WTC11 (cell line): ENCODE measurements around the gene HLA-G. TPM values are rescaled to one million over a fixed set of nuclear protein-coding genes. Genes with fewer than 3 reads are reported as not detected.

ENCODE experiments used
- ATAC-seq: fragments of 200-7000 bp; cut with Tn5 transposase; 2 replicates; pipeline ENCODE4 v1.10.0; 2021; ENCODE audit warnings: mild to moderate bottlenecking, moderate library complexity
- CTCF ChIA-PET: fragments of 300-600 bp; sonication (Branson Sonifier 250); formaldehyde crosslinking; loops from one replicate; lab custom pipeline; 2021; ENCODE audit warnings: antibody characterized with exemption; lab: Charles Lee
- POLR2A ChIA-PET: fragments of 350-600 bp; sonication (Branson Sonifier 250); formaldehyde crosslinking; loops from one replicate; lab custom pipeline; 2021; ENCODE audit warnings: antibody characterized with exemption; lab: Charles Lee
- DNase-seq: peaks from one replicate; pipeline ENCODE4 v3.0.0; 2021; ENCODE audit warnings: low spot score
- H3K27ac Mint-ChIP-seq: 2 replicates; pipeline ENCODE4 v1.8.0; 2021; ENCODE audit warnings: mixed read lengths
- H3K27me3 Mint-ChIP-seq: 2 replicates; pipeline ENCODE4 v1.8.0; 2021; ENCODE audit warnings: low read depth, mild to moderate bottlenecking, moderate library complexity, mixed read lengths
- H3K36me3 Mint-ChIP-seq: 2 replicates; pipeline ENCODE4 v1.8.0; 2021; ENCODE audit warnings: mixed read lengths
- H3K4me1 Mint-ChIP-seq: 2 replicates; pipeline ENCODE4 v1.8.0; 2022; ENCODE audit warnings: mixed read lengths
- H3K4me3 Mint-ChIP-seq: 2 replicates; pipeline ENCODE4 v1.8.0; 2021; ENCODE audit warnings: mild to moderate bottlenecking, moderate library complexity, mixed read lengths
- H3K9me3 Mint-ChIP-seq: 2 replicates; pipeline ENCODE4 v1.8.0; 2021; ENCODE audit warnings: mixed read lengths
- CBFB ChIP-seq: sonication (generic); formaldehyde crosslinking; IDR thresholded peaks from 2 replicates; pipeline ENCODE4 v1.8.1; 2022; ENCODE audit warnings: mild to moderate bottlenecking, low read depth, missing genetic modification reagents
- CREM ChIP-seq: sonication (generic); formaldehyde crosslinking; IDR thresholded peaks from 2 replicates; pipeline ENCODE4 v1.8.1; 2022; ENCODE audit warnings: mild to moderate bottlenecking, missing genetic modification reagents, moderate library complexity
- ELF4 ChIP-seq: sonication (generic); formaldehyde crosslinking; IDR thresholded peaks from 2 replicates; pipeline ENCODE4 v1.8.1; 2022; ENCODE audit warnings: low read depth, mild to moderate bottlenecking, moderate library complexity, missing genetic modification reagents
- FOXJ3 ChIP-seq: sonication (generic); formaldehyde crosslinking; IDR thresholded peaks from 2 replicates; pipeline ENCODE4 v1.9.0; 2021; ENCODE audit warnings: missing genetic modification reagents, mild to moderate bottlenecking, borderline replicate concordance
- FOXP4 ChIP-seq: sonication (generic); formaldehyde crosslinking; IDR thresholded peaks from 2 replicates; pipeline ENCODE4 v1.8.0; 2022; ENCODE audit warnings: mild to moderate bottlenecking, missing genetic modification reagents
- NFATC4 ChIP-seq: fragments of 250-450 bp; sonication (Bioruptor Pico); IDR thresholded peaks from 2 replicates; pipeline ENCODE4 v1.9.0; 2021; ENCODE audit warnings: mild to moderate bottlenecking
- NFYB ChIP-seq: sonication (generic); formaldehyde crosslinking; conservative IDR thresholded peaks from 2 replicates; pipeline ENCODE4 v1.8.0; 2022; ENCODE audit warnings: low read depth, missing genetic modification reagents
- OVOL2 ChIP-seq: fragments of 250-450 bp; sonication (Bioruptor Pico); IDR thresholded peaks from 2 replicates; pipeline ENCODE4 v1.9.0; 2021; ENCODE audit warnings: mild to moderate bottlenecking, borderline replicate concordance
- TEAD1 ChIP-seq: sonication (generic); formaldehyde crosslinking; IDR thresholded peaks from 2 replicates; pipeline ENCODE4 v1.8.0; 2022; ENCODE audit warnings: mild to moderate bottlenecking, missing genetic modification reagents
- TP53 ChIP-seq: sonication (generic); formaldehyde crosslinking; IDR thresholded peaks from 2 replicates; pipeline ENCODE4 v1.8.1; 2023; ENCODE audit warnings: mild to moderate bottlenecking, missing genetic modification reagents
- ZNF219 ChIP-seq: sonication (generic); formaldehyde crosslinking; IDR thresholded peaks from 2 replicates; pipeline ENCODE4 v1.8.0; 2023; ENCODE audit warnings: missing genetic modification reagents, mild to moderate bottlenecking, borderline replicate concordance
- ZNF423 ChIP-seq: fragments of 250-450 bp; sonication (Bioruptor Pico); IDR thresholded peaks from 2 replicates; pipeline ENCODE4 v2.1.2; 2022; ENCODE audit warnings: mild to moderate bottlenecking, moderate library complexity
- ZNF671 ChIP-seq: fragments of 250-450 bp; sonication (Bioruptor Pico); IDR thresholded peaks from 2 replicates; pipeline ENCODE4 v1.8.0; 2021; ENCODE audit warnings: mild to moderate bottlenecking
- total RNA-seq: library from RNA; stranded (reverse); gene quantifications from 3 replicates; pipeline ENCODE4 v1.2.3, GENCODE V29; 2021
- TF ChIP-seq, protein P1 (sequence below): sonication (generic); formaldehyde crosslinking; IDR thresholded peaks from 2 replicates; pipeline ENCODE4 v1.8.1; 2023; ENCODE audit warnings: mild to moderate bottlenecking, missing genetic modification reagents, moderate library complexity
- TF ChIP-seq, protein P2 (sequence below): sonication (generic); formaldehyde crosslinking; conservative IDR thresholded peaks from 2 replicates; pipeline ENCODE4 v1.8.1; 2022; ENCODE audit warnings: mild to moderate bottlenecking, missing genetic modification reagents
- TF ChIP-seq, protein P3 (sequence below): fragments of 250-450 bp; sonication (Bioruptor Pico); IDR thresholded peaks from 2 replicates; pipeline ENCODE4 v1.8.0; 2021; ENCODE audit warnings: mild to moderate bottlenecking
- TF ChIP-seq, protein P4 (sequence below): fragments of 250-450 bp; sonication (Bioruptor Pico); IDR thresholded peaks from 2 replicates; pipeline ENCODE4 v1.9.0; 2021; ENCODE audit warnings: mild to moderate bottlenecking
- TF ChIP-seq, protein P5 (sequence below): sonication (generic); formaldehyde crosslinking; IDR thresholded peaks from 2 replicates; pipeline ENCODE4 v1.8.1; 2022; ENCODE audit warnings: missing genetic modification reagents, borderline replicate concordance

The HLA-G gene
- total RNA-seq, 1 experiment from 2014 or later: 1.7 TPM

- CTCF ChIA-PET: no interaction called here
- TF ChIP-seq CREM (CRISPR knock-in tag) (no peak), FOXP4 (CRISPR knock-in tag) (no peak), ELF4 (CRISPR knock-in tag) (no peak), OVOL2 (CRISPR knock-in tag) (no peak), NFYB (CRISPR knock-in tag) (no peak), CBFB (CRISPR knock-in tag) (no peak), FOXJ3 (CRISPR knock-in tag) (no peak), NFATC4 (CRISPR knock-in tag) (no peak)
- TF ChIP-seq, protein P1, sequence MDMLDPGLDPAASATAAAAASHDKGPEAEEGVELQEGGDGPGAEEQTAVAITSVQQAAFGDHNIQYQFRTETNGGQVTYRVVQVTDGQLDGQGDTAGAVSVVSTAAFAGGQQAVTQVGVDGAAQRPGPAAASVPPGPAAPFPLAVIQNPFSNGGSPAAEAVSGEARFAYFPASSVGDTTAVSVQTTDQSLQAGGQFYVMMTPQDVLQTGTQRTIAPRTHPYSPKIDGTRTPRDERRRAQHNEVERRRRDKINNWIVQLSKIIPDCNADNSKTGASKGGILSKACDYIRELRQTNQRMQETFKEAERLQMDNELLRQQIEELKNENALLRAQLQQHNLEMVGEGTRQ: no peak
- TF ChIP-seq, protein P2, sequence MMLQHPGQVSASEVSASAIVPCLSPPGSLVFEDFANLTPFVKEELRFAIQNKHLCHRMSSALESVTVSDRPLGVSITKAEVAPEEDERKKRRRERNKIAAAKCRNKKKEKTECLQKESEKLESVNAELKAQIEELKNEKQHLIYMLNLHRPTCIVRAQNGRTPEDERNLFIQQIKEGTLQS (CRISPR knock-in tag): no peak
- TF ChIP-seq, protein P3, sequence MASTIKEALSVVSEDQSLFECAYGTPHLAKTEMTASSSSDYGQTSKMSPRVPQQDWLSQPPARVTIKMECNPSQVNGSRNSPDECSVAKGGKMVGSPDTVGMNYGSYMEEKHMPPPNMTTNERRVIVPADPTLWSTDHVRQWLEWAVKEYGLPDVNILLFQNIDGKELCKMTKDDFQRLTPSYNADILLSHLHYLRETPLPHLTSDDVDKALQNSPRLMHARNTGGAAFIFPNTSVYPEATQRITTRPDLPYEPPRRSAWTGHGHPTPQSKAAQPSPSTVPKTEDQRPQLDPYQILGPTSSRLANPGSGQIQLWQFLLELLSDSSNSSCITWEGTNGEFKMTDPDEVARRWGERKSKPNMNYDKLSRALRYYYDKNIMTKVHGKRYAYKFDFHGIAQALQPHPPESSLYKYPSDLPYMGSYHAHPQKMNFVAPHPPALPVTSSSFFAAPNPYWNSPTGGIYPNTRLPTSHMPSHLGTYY: no peak
- TF ChIP-seq, protein P4, sequence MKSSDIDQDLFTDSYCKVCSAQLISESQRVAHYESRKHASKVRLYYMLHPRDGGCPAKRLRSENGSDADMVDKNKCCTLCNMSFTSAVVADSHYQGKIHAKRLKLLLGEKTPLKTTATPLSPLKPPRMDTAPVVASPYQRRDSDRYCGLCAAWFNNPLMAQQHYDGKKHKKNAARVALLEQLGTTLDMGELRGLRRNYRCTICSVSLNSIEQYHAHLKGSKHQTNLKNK: no peak
- Mint-ChIP-seq H3K4me1 (peaks cover 18% of the 10 kb centered on the region), H3K36me3 (peaks cover 3% of the 10 kb centered on the region), H3K27ac (no peak overlapping the region), H3K9me3 (peaks cover 19% of the 10 kb centered on the region), H3K27me3 (peaks cover 17% of the 10 kb centered on the region), H3K4me3 (no peak overlapping the region)
- POLR2A ChIA-PET: no interaction called here
- no peak for DNase-seq
- no peak for ATAC-seq
Measured at GRCh38 chr6:29841030-29841429, 13.4 kb downstream of the HLA-G start.

DNA sequence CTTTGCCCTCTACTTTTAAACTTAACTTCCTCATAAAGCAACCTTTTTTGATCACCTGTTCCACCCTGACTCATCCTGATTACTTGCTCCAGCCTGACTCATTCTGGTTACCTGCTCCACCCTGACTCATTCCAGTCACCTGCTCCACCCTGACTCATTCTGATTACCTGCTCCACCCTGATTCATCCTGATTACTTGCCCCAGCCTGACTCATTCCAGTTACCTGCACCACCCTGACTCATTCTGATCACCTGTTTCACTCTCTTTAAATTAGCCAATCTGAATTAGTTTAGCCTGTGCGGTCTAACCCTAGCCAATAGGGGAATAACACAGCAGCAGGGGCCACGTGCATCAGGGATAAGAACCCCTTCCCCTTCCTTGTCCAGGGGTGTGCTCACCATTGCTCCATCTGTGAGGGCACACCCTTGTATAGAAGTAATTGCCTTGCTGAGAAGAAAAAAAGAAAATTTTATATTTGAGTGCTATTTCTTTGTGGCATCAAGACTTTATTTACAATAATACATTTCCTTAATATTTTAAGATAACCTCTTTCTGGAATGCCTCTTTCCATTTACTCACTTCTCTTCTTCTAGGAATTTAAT, 17.9 kb downstream of the HLA-G start:
- Mint-ChIP-seq H3K27me3 (peaks cover 35% of the 10 kb centered on the region), H3K36me3 (peaks cover 3% of the 10 kb centered on the region), H3K4me1 (peaks cover 30% of the 10 kb centered on the region), H3K9me3 (peaks cover 19% of the 10 kb centered on the region), H3K27ac (no peak overlapping the region), H3K4me3 (no peak overlapping the region)
- ATAC-seq (no peak), DNase-seq (no peak)
- no peak for TF ChIP-seq TP53
- no peak for TF ChIP-seq TEAD1 (CRISPR knock-in tag)
- TF ChIP-seq ZNF671: no peak
- no peak for TF ChIP-seq CREM (CRISPR knock-in tag)
- no peak for TF ChIP-seq ZNF423
- TF ChIP-seq, protein P4: no peak
- TF ChIP-seq, protein P5, sequence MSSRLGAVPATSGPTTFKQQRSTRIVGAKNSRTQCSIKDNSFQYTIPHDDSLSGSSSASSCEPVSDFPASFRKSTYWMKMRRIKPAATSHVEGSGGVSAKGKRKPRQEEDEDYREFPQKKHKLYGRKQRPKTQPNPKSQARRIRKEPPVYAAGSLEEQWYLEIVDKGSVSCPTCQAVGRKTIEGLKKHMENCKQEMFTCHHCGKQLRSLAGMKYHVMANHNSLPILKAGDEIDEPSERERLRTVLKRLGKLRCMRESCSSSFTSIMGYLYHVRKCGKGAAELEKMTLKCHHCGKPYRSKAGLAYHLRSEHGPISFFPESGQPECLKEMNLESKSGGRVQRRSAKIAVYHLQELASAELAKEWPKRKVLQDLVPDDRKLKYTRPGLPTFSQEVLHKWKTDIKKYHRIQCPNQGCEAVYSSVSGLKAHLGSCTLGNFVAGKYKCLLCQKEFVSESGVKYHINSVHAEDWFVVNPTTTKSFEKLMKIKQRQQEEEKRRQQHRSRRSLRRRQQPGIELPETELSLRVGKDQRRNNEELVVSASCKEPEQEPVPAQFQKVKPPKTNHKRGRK (CRISPR knock-in tag): no peak
- no peak for TF ChIP-seq NFYB (CRISPR knock-in tag)
- no peak for TF ChIP-seq ZNF219
- POLR2A ChIA-PET: no interaction called here
- CTCF ChIA-PET: no interaction called here
